GM04504 (cell line): ENCODE results near the gene PEPD.

Experiments
- DNase-seq: peaks from one replicate; pipeline ENCODE4 v3.0.0-alpha.2; 2012; ENCODE audit warnings: low read depth

The PEPD gene

DNA sequence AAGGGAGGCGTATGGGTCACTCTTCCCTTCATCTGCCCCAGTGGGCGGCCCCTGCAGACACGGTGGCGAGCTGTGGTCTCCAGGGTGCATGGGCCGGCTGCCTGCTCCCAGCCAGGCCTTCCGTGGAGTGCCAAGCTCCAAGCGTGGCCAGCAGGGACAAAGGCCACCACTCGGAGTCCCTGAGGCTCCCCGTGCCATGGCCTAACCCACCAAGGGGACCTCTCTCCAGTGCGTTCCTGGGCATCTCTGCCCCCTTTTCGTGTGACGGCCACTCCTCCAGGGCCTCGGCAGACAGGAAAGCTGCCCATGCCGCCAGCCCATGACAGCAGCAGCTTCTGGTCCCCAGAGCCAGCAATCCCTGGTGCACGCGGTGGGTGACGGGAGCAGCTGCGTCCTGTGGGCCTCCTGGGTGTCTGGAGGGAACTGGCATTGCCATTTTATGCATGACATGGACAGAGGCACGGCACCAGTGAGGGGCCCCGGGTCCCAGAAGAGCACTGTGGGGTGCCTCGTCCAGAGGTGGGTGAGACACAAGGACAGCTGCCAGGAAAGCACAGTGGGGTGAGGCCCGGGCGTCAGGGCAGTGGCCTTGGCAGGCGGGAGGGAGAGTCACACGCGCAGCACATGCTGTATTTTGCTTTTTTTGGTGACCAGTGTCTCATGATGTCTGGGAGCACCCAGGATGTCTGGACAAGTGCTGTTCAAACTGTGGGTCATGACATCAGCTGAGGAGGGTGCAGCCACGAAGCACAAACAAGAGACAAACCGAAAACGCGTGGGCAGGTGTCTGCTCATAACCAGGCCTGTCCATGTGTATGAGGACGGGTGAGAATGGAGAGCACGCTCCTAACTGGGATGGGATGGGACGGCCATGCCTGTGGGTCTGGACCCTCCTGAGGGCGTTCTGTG, 115.8 kb downstream of the PEPD start:
- DNase-seq: no peak

DNA sequence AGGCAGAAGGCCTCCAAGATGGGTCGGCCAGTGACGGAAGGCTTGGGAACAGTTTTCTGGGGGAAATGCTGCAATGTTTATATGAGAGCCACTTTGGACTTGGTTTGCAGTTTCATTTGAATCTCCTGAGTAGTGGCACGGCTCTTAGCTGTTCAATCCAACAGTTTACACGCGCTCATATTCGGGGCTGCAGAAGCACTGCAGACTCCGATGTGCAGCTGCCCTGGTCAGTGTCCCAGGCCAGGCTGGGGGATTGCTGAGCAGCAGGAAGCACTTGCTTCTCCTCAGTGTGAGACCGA, 116.4 kb downstream of the PEPD start:
- no peak for DNase-seq

DNA sequence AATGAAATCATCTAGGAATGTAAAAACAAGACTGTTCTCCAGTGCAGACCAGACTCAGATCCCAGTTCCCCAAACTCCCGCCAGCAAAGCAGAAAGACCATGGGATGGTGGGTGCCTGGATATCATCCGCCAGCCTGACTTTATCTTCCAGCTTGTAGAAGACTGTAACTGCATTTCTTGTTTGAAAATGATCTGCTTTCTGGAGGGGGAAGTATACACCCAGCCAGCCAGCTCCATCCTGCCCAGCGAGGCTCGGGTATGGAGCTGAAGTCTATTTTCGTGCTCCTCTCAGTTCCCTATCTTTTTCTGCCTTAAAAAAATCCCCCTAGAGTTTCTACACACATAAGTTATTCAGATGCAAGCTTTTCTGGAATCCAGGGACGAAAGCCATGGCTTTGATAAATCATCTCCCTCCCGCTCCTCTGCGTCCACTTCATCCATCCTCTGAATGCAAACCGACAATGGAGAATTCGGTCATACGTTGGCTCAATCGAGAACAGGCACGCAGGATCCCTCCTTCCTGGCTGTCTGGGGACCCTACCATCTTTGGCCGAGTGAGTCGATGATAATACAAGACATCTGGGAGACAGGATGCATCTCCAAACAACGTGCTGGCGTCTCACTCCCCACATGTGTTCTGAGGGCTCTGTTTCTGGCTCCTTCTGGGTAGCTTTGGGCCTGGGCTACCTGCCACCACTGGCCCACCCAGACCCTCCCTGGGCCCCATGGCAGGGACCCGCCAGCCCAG, 116.9 kb downstream of the PEPD start:
- DNase-seq: no peak

GRCh38 chr19:33403973-33404304, 117.7 kb downstream of the PEPD start:
- no peak for DNase-seq

DNA sequence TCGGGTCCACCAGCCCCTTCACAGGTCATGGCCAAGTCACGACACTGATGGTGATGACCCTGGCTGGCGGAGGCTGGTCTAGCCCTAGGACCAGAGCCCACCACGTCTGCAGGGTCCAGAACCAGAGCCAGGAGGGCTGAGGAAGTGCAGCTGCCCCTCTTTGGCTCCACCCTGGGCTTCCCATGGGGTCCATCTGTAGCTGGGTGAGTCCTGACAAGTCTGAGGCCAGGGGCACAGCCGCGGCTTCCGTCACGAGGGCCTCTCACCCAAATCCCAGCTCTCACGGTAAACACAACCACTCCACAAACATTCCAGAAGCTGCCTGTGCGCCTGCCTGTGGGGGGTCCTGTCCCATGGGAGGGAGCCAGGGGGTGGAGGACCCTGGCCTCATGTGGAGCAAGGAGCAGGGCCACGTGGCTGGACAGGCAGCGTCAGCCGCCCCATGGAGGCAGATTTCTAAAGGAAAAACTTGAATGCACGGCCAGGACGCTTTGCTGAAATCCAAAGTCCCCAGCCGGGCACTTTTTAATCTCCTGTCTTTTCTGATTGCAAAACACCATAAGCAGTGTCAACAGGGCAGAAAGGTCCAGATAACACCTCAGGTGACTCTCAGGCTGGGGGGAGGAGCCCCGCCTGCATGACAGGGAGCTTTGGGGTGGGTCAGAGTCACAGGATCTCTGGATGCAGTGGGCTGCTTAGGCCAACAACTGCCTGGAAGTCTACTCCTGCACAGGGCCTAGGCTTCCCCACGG, 118.2 kb downstream of the PEPD start:
- DNase-seq: no peak

- no peak for DNase-seq
Observed at GRCh38 chr19:33402421-33403220, 119.0 kb downstream of the PEPD start.

GRCh38 chr19:33401683-33402420, 119.7 kb downstream of the PEPD start:
- no peak for DNase-seq

GRCh38 chr19:33400856-33401682, 120.5 kb downstream of the PEPD start:
- no peak for DNase-seq

DNA sequence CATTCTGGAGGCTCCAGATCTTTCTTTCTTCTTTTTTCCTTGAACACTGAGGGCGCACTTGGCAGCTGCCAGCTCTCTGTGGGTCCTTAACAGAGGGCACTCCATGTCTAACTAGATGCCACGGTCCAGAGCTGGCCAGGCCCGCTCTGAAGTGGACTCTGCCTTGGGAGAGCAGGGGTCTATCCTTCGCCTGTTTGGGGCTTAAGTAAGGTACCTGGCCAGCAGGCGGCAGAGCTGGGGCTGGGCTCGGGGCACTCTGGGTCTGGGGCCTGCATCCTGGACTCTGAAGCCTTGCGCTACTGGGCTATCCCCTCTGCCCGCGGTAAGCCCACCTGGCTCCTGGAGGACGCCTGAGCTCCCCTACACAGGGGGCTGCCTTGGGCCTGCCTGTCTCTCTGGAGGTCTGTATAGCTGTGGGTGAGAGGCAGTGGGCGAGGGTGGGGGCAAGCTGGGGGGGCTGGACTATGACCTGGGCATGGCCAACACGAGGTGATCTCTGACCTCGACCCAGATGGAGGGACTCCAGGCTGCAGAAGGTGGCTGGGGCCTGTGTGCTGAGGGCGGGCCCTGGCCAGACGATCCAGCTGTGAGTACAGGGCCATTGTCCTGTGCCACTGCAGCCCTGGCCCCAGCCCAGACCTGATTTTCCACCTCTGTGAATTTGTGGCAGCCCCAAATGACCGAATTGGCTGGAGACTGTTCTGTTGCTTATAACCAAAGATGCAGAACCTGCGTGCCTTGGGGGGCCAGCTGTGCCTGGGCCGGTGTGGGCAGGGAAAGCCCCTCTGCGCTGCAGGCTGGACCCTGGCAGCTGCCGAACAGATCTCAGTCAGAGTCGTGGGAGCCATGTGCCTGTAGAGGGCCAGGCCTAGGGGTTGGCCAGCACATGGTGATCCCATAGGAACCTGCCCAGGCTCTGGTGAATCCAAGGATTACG, 121.6 kb downstream of the PEPD start:
- DNase-seq: no peak

DNA sequence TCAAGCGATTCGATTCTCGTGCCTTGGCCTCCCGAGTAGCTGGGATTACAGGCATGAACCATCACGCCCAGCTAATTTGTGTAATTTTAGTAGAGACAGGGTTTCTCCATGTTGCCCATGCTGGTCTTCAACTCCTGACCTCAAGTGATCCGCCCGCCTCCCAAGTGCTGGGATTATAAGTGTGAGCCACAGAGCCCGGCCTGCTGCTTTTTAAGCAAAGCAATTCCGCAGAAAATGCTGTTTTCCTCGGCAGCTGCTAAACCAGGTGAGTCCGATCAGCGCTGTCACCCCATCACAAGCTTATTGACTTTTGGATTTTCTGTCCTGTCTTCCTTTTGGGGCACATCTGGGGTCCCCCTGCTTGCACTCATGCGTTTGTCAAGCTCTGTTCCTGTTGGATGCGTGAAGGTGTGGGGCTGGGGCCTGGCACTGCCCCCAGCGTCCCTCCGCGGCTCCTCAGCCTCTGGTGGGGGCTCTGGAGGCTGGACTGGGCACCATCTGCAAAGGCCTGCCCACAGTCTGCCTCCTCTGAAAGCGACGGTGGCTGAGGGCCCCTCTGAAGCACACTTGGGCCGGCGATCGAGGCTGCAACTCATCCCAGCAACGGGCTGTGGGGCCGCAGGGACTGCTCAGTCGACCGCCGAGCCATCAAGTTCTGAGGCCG, 122.4 kb downstream of the PEPD start:
- DNase-seq: no peak

GRCh38 chr19:33398361-33399060, 123.1 kb downstream of the PEPD start:
- no peak for DNase-seq

- no peak for DNase-seq
Observed at GRCh38 chr19:33397536-33398360, 123.8 kb downstream of the PEPD start.

DNA sequence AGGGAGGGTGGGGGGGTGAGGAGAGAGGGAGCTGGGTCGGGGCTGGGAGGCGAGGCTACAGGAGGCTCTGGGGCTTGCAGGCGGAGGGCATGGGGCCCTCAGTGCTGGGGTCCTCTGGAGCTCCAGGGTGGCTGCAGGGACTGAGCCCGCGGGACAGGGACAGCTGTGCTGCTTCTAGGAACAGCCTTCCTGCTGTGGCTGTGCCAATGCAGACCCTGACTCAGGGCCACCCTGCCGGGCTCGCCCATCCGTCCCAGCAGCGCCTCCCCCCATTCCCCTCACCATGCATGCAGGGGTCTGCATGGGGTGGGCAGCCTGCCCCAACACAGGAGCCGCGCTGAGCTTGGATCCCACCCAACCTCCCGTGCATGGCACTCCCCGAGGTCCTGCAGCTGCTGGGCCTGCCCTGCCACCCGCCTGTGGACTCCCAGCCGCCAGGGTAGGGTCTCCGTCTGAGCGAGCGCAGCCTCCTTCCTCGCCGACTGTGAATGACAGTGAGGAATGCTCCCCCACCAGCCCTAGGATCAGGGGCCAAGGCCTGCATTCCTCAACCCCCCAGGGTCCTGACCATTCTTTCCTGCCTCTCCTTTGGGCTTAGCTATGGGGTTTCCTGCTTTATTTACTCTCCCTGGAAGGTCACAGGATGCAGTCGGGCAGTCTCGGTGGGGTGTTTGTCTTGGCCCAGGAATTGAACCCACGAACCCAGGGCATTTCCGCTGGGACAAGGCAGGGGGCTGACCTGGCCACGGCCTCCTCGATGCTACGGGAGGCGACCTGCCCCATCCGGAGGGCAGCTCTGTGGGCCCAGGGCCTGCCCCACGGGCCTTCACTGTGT, 124.7 kb downstream of the PEPD start:
- DNase-seq: no peak

DNA sequence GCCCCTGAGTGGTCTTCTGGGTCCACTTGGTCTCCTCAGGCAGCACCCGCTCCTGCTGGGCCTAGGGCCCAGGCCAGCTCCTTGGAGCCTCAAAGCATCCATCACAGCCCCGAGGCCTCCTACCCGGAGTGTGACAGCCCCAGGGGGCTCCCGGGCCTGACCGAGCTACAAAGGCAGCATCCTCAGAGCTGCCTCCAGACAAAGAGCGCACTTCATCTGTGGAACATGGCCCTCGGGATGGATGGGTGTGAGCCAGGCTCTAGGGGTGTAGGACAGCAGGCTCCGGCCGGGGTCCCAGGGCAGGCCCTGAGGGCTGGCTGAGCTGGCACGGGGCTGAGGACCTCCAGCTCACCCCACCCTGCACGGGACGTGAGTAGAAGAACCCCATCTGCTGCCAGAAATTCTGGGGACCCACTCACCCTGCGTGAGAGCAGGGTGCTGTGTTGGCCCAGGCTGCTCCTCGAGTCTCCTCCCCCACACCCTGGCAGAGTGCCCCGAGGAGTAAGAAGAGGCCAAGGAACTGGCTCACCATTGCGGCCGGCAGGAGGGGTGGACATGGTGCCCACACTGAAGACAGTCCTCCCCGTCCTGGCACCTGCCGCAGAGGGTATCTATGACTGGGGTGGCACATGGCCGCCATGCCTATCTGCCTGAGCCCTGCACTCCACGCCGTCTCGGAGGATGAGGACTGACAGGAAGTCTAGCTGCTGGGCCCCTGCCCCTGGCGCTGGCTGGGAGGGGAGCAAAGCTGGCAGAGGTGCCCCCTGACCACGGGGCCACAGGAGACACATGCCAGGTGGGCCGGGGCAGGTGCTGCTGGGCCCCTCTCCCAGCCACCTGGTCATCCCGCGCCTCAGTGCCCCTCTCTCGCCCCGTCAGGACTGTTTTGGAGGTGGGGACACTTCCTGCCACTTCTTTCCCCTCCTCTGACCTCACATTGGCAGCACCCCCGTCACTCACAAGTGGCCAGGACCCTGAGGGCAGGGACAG, 125.7 kb downstream of the PEPD start:
- no peak for DNase-seq
